Measurements from ENCODE around the gene OR51I1. TPM values are rescaled to one million over a fixed set of nuclear protein-coding genes. Genes with fewer than 3 reads are reported as not detected.

The OR51I1 gene
- total and polyA plus RNA-seq, 4 donors = 0.28 TPM; not detected in 3

Other genes with a start within 250 kb of the OR51I1 start
- not detected for gene OR51V1, start 240.8 kb downstream of the OR51I1 start, total RNA-seq
- not detected for gene OR51V1, start 240.8 kb downstream of the OR51I1 start, polyA plus RNA-seq (ENCODE audit: insufficient read length in 2 of 2)
- gene HBB, start 214.4 kb downstream of the OR51I1 start, total RNA-seq = 1,000 to 10,000 TPM; 1,170 to 2,002 TPM
- gene HBB, start 214.4 kb downstream of the OR51I1 start, polyA plus RNA-seq (ENCODE audit: insufficient read length in 2 of 2) = 100 to 1,000 TPM; 132 to 148 TPM
- gene HBD, start 207.0 kb downstream of the OR51I1 start, total RNA-seq = 1 to 10 TPM in 1 of 2 donors, under 1 TPM in 1; 0.17 to 1.2 TPM
- gene HBD, start 207.0 kb downstream of the OR51I1 start, polyA plus RNA-seq (ENCODE audit: insufficient read length in 2 of 2) = not detected
- 1,000 to 10,000 TPM in 1 of 2 donors, 100 to 1,000 TPM in 1; 286 to 1,550 TPM for gene HBG1, start 191.7 kb downstream of the OR51I1 start, total RNA-seq
- gene HBG1, start 191.7 kb downstream of the OR51I1 start, polyA plus RNA-seq (ENCODE audit: insufficient read length in 2 of 2) = 10 to 100 TPM in 1 of 2 donors, 1 to 10 TPM in 1; 8.9 to 10.7 TPM
- over 10,000 TPM; 12,245 to 14,331 TPM for gene HBG2, start 186.7 kb downstream of the OR51I1 start, total RNA-seq
- 1,000 to 10,000 TPM; 2,225 to 2,582 TPM for gene HBG2, start 186.7 kb downstream of the OR51I1 start, polyA plus RNA-seq (ENCODE audit: insufficient read length in 2 of 2)
- 10 to 100 TPM; 14.4 to 30.5 TPM for gene HBE1, start 171.6 kb downstream of the OR51I1 start, total RNA-seq
- gene HBE1, start 171.6 kb downstream of the OR51I1 start, polyA plus RNA-seq (ENCODE audit: insufficient read length in 2 of 2) = 1 to 10 TPM; 9.2 to 9.3 TPM
- gene OR51B4, start 139.6 kb downstream of the OR51I1 start, total RNA-seq = under 1 TPM in 1 of 2 donors, not detected in 1; 0.17 TPM
- not detected for gene OR51B4, start 139.6 kb downstream of the OR51I1 start, polyA plus RNA-seq (ENCODE audit: insufficient read length in 2 of 2)
- gene OR51B2, start 117.2 kb downstream of the OR51I1 start, total RNA-seq = under 1 TPM; 0.20 to 0.22 TPM
- gene OR51B2, start 117.2 kb downstream of the OR51I1 start, polyA plus RNA-seq (ENCODE audit: insufficient read length in 2 of 2) = not detected
- 1 to 10 TPM in 1 of 2 donors, under 1 TPM in 1; 0.99 to 1.7 TPM for gene OR51B5, start 98.0 kb downstream of the OR51I1 start, total RNA-seq
- gene OR51B5, start 98.0 kb downstream of the OR51I1 start, polyA plus RNA-seq (ENCODE audit: insufficient read length in 2 of 2) = under 1 TPM in 1 of 2 donors, not detected in 1; 0.33 TPM
- gene OR51B6, start 90.0 kb downstream of the OR51I1 start, total RNA-seq = not detected
- not detected for gene OR51B6, start 90.0 kb downstream of the OR51I1 start, polyA plus RNA-seq (ENCODE audit: insufficient read length in 2 of 2)
- not detected for gene OR51M1, start 57.7 kb downstream of the OR51I1 start, total RNA-seq
- gene OR51M1, start 57.7 kb downstream of the OR51I1 start, polyA plus RNA-seq (ENCODE audit: insufficient read length in 2 of 2) = not detected
- gene OR51Q1, start 19.4 kb downstream of the OR51I1 start, total RNA-seq = not detected
- not detected for gene OR51Q1, start 19.4 kb downstream of the OR51I1 start, polyA plus RNA-seq (ENCODE audit: insufficient read length in 2 of 2)
- not detected for gene OR51I2, start 7.8 kb upstream of the OR51I1 start, total RNA-seq
- gene OR51I2, start 7.8 kb upstream of the OR51I1 start, polyA plus RNA-seq (ENCODE audit: insufficient read length in 2 of 2) = not detected
- not detected for gene OR52D1, start 47.2 kb upstream of the OR51I1 start, total RNA-seq
- not detected for gene OR52D1, start 47.2 kb upstream of the OR51I1 start, polyA plus RNA-seq (ENCODE audit: insufficient read length in 2 of 2)
- gene UBQLN3, start 68.4 kb upstream of the OR51I1 start, total RNA-seq = under 1 TPM; 0.10 to 0.39 TPM
- gene UBQLN3, start 68.4 kb upstream of the OR51I1 start, polyA plus RNA-seq (ENCODE audit: insufficient read length in 2 of 2) = not detected
- gene UBQLNL, start 75.2 kb upstream of the OR51I1 start, total RNA-seq = under 1 TPM; 0.30 to 0.55 TPM
- under 1 TPM; 0.33 to 0.59 TPM for gene UBQLNL, start 75.2 kb upstream of the OR51I1 start, polyA plus RNA-seq (ENCODE audit: insufficient read length in 2 of 2)
- gene OR52H1, start 107.0 kb upstream of the OR51I1 start, total RNA-seq = under 1 TPM; 0.40 to 0.55 TPM
- not detected for gene OR52H1, start 107.0 kb upstream of the OR51I1 start, polyA plus RNA-seq (ENCODE audit: insufficient read length in 2 of 2)
- gene OR52B6, start 139.4 kb upstream of the OR51I1 start, total RNA-seq = not detected
- gene OR52B6, start 139.4 kb upstream of the OR51I1 start, polyA plus RNA-seq (ENCODE audit: insufficient read length in 2 of 2) = not detected
- gene TRIM6, start 155.1 kb upstream of the OR51I1 start, total RNA-seq = 1 to 10 TPM; 3.3 to 4.3 TPM
- gene TRIM6, start 155.1 kb upstream of the OR51I1 start, polyA plus RNA-seq (ENCODE audit: insufficient read length in 2 of 2) = 1 to 10 TPM; 1.1 to 1.7 TPM
- 10 to 100 TPM in 1 of 2 donors, 1 to 10 TPM in 1; 6.6 to 15.1 TPM for gene TRIM34, start 183.5 kb upstream of the OR51I1 start, total RNA-seq
- gene TRIM34, start 183.5 kb upstream of the OR51I1 start, polyA plus RNA-seq (ENCODE audit: insufficient read length in 2 of 2) = 1 to 10 TPM; 3.5 to 4.4 TPM
- 10 to 100 TPM; 15.3 to 25.5 TPM for gene TRIM5, start 243.6 kb upstream of the OR51I1 start, total RNA-seq
- 10 to 100 TPM; 10.4 to 12.3 TPM for gene TRIM5, start 243.6 kb upstream of the OR51I1 start, polyA plus RNA-seq (ENCODE audit: insufficient read length in 2 of 2)
- gene TRIM22, start 248.3 kb upstream of the OR51I1 start, total RNA-seq = 10 to 100 TPM; 25.3 to 26.0 TPM
- 10 to 100 TPM; 11.8 to 14.5 TPM for gene TRIM22, start 248.3 kb upstream of the OR51I1 start, polyA plus RNA-seq (ENCODE audit: insufficient read length in 2 of 2)

Data from spinal cord (tissue), 4 donors.